Smooth muscle cell (in vitro differentiated cells): ENCODE results near the gene ARPC1A. TPM values are rescaled to one million over a fixed set of nuclear protein-coding genes. Genes with fewer than 3 reads are reported as not detected.

Experiments used
- DNase-seq: peaks from one replicate; lab custom pipeline; 2025; ENCODE audit not compliant: unreplicated experiment; lab: John Stamatoyannopoulos, UW
- H2AFZ ChIP-seq: fragments of 200-600 bp; sonication (generic); 2 replicates; pipeline ENCODE4 v1.6.0; 2016; ENCODE audit warnings: antibody characterized with exemption, low read depth, mild to moderate bottlenecking
- H3F3A ChIP-seq: fragments of 200-600 bp; sonication (generic); 2 replicates; pipeline ENCODE4 v1.6.0; 2017; ENCODE audit warnings: antibody characterized with exemption, low read depth
- H3K27ac ChIP-seq: fragments of 200-600 bp; sonication (generic); 2 replicates; pipeline ENCODE4 v1.5.1; 2016; ENCODE audit warnings: low read depth, mild to moderate bottlenecking
- H3K27me3 ChIP-seq: fragments of 200-600 bp; sonication (generic); 2 replicates; pipeline ENCODE4 v1.6.1; 2016; ENCODE audit warnings: low read depth, mild to moderate bottlenecking
- H3K36me3 ChIP-seq: fragments of 200-600 bp; sonication (generic); 2 replicates; pipeline ENCODE4 v1.5.1; 2016; ENCODE audit warnings: low read depth
- H3K4me1 ChIP-seq: fragments of 200-600 bp; sonication (generic); 2 replicates; pipeline ENCODE4 v1.5.1; 2016; ENCODE audit warnings: low read depth
- H3K4me2 ChIP-seq: fragments of 200-600 bp; sonication (generic); 2 replicates; pipeline ENCODE4 v1.6.0; 2016; ENCODE audit warnings: mild to moderate bottlenecking
- H3K4me3 ChIP-seq: fragments of 200-600 bp; sonication (generic); 2 replicates; pipeline ENCODE4 v1.5.1; 2016; ENCODE audit warnings: mild to moderate bottlenecking
- H3K79me2 ChIP-seq: fragments of 200-600 bp; sonication (generic); 2 replicates; pipeline ENCODE4 v1.6.0; 2016; ENCODE audit warnings: low read depth, mild to moderate bottlenecking
- H3K9ac ChIP-seq: fragments of 200-600 bp; sonication (generic); 2 replicates; pipeline ENCODE4 v1.6.0; 2016; ENCODE audit warnings: low read depth
- H3K9me3 ChIP-seq: fragments of 200-600 bp; sonication (generic); replicated peaks from 2 replicates; pipeline ENCODE4 v1.5.1; 2016; ENCODE audit warnings: low read depth
- H4K20me1 ChIP-seq: fragments of 200-600 bp; sonication (generic); 2 replicates; pipeline ENCODE4 v1.6.0; 2016; ENCODE audit warnings: low read depth
- CTCF ChIP-seq: fragments of 200-600 bp; sonication (generic); IDR thresholded peaks from 2 replicates; pipeline ENCODE4 v1.5.1; 2017; ENCODE audit warnings: borderline replicate concordance, mild to moderate bottlenecking, antibody characterized with exemption; ENCODE audit not compliant: insufficient read depth, poor library complexity, severe bottlenecking
- WGBS: methylation state at CpG from one replicate; pipeline ENCODE4 v1.1.7; 2016; ENCODE audit warnings: low lambda C conversion rate; 5-methylcytosine and 5-hydroxymethylcytosine counted together
- polyA plus RNA-seq: library from polyadenylated mRNA; unstranded; fragments of >200 nt; fragmentation: Nextera tagmentation; extraction: Ambion mirVana; gene quantifications from 2 replicates; pipeline ENCODE4 v1.2.1, GENCODE V29; 2016
- total RNA-seq: library from RNA; depleted of rRNA; stranded (reverse); fragments of >200 nt; gene quantifications from 2 replicates; pipeline ENCODE4 v1.2.3, GENCODE V29; 2014

ARPC1A gene
- total and polyA plus RNA-seq, 2 experiments from 2014 or later, result 85.0 to 113 TPM

- Histone ChIP-seq H3K9ac (no peak overlapping the region), H3F3A (no peaks in the 10 kb centered on the region), H2AFZ (no peak overlapping the region), H3K4me3 (no peak overlapping the region), H3K27me3 (no peaks in the 10 kb centered on the region), H3K79me2 (no peaks in the 10 kb centered on the region), H3K27ac (no peak overlapping the region), H3K9me3 (no peaks in the 10 kb centered on the region), H3K4me1 (no peaks in the 10 kb centered on the region), H4K20me1 (no peaks in the 10 kb centered on the region), H3K4me2 (no peak overlapping the region), H3K36me3 (no peaks in the 10 kb centered on the region)
- no peak for DNase-seq
- no peak for TF ChIP-seq CTCF
- WGBS, result 73% methylated on average over 16 of the region's 16 CpGs
Measured at GRCh38 chr7:99305473-99306260, 20.0 kb upstream of the ARPC1A start.

- Histone ChIP-seq H3F3A (no peaks in the 10 kb centered on the region), H3K4me2 (no peak overlapping the region), H3K4me3 (no peak overlapping the region), H2AFZ (no peak overlapping the region), H3K27ac (no peak overlapping the region), H3K36me3 (no peaks in the 10 kb centered on the region), H4K20me1 (no peaks in the 10 kb centered on the region), H3K9me3 (no peaks in the 10 kb centered on the region), H3K4me1 (no peaks in the 10 kb centered on the region), H3K9ac (no peak overlapping the region), H3K27me3 (no peaks in the 10 kb centered on the region), H3K79me2 (no peaks in the 10 kb centered on the region)
- 95% methylated on average over 7 of the region's 7 CpGs for WGBS
- no peak for DNase-seq
- no peak for TF ChIP-seq CTCF
Measured at GRCh38 chr7:99308461-99309074, 17.1 kb upstream of the ARPC1A start.

GRCh38 chr7:99309111-99309510, 16.6 kb upstream of the ARPC1A start:
- H3K4me3 ChIP-seq, result no peak overlapping the region
- no peaks in the 10 kb centered on the region for H3K9me3 ChIP-seq
- H3K4me1 ChIP-seq, result no peaks in the 10 kb centered on the region
- H3K79me2 ChIP-seq, result no peaks in the 10 kb centered on the region
- TF ChIP-seq CTCF, result no peak
- no peak for DNase-seq
- no peak overlapping the region for H3K27ac ChIP-seq
- no peaks in the 10 kb centered on the region for H3F3A ChIP-seq
- no peak overlapping the region for H3K9ac ChIP-seq
- no peak overlapping the region for H3K4me2 ChIP-seq
- 93% methylated on average over 7 of the region's 7 CpGs for WGBS
- no peaks in the 10 kb centered on the region for H3K36me3 ChIP-seq
- H2AFZ ChIP-seq, result no peak overlapping the region
- no peaks in the 10 kb centered on the region for H3K27me3 ChIP-seq
- no peaks in the 10 kb centered on the region for H4K20me1 ChIP-seq
